Liver (tissue), 9 donors: ENCODE measurements around the gene APOA5. TPM values are rescaled to one million over a fixed set of nuclear protein-coding genes. Genes with fewer than 3 reads are reported as not detected.

Source experiments
- DNase-seq: peaks from one replicate; pipeline ENCODE4 v3.0.0-alpha.2; 2017; ENCODE audit warnings: low spot score
- H3K27ac ChIP-seq, 2 donors: one replicate each; pipeline ENCODE4 v1.7.0; 2013; ENCODE audit warnings: inconsistent platforms in 2 of 2, low read length in 2 of 2, control low read depth in 1 of 2, low read depth in 1 of 2, mild to moderate bottlenecking in 1 of 2
- H3K27me3 ChIP-seq, 4 donors: one replicate each; pipeline versions ENCODE4 v1.6.1 to v1.7.0; 2013; ENCODE audit warnings: low read length in 3 of 4, inconsistent platforms in 1 of 4, mild to moderate bottlenecking in 1 of 4, moderate library complexity in 1 of 4; ENCODE audit not compliant: control insufficient read depth in 4 of 4, insufficient read depth in 4 of 4
- H3K36me3 ChIP-seq, 4 donors: one replicate each; pipeline versions ENCODE4 v1.6.1 to v1.7.0; 2013; ENCODE audit warnings: low read length in 3 of 4, mild to moderate bottlenecking in 3 of 4, low read depth in 1 of 4, moderate library complexity in 1 of 4; ENCODE audit not compliant: control insufficient read depth in 4 of 4, insufficient read depth in 3 of 4
- H3K4me1 ChIP-seq, 4 donors: one replicate each; pipeline versions ENCODE4 v1.6.1 to v1.7.0; 2013; ENCODE audit warnings: low read length in 3 of 4, mild to moderate bottlenecking in 3 of 4, moderate library complexity in 1 of 4; ENCODE audit not compliant: control insufficient read depth in 4 of 4, insufficient read depth in 4 of 4
- H3K4me3 ChIP-seq, 3 donors: one replicate each; pipeline versions ENCODE4 v1.6.1 to v1.7.0; 2013; ENCODE audit warnings: low read length in 3 of 3, control low read depth in 1 of 3, low read depth in 1 of 3, mild to moderate bottlenecking in 1 of 3
- H3K9ac ChIP-seq, 2 donors: one replicate each; pipeline ENCODE4 v1.7.0; 2013; ENCODE audit warnings: low read length in 2 of 2, mild to moderate bottlenecking in 2 of 2, moderate library complexity in 2 of 2, control low read depth in 1 of 2, low read depth in 1 of 2
- H3K9me3 ChIP-seq, 4 donors: one replicate each; pipeline versions ENCODE4 v1.6.1 to v1.7.0; 2013; ENCODE audit warnings: low read length in 3 of 4; ENCODE audit not compliant: control insufficient read depth in 4 of 4
- FOXA1 ChIP-seq: IDR thresholded peaks from 2 replicates; pipeline ENCODE4 v1.6.1; 2016; ENCODE audit warnings: antibody characterized with exemption
- GABPA ChIP-seq, 2 donors: IDR thresholded peaks in 1 of 2; conservative IDR thresholded peaks in 1 of 2; 2 replicates each; pipeline ENCODE4 v1.6.1; 2016; ENCODE audit warnings: antibody characterized with exemption in 2 of 2, mild to moderate bottlenecking in 1 of 2, moderate library complexity in 1 of 2
- HNF4A ChIP-seq, 2 donors: conservative IDR thresholded peaks; 2 replicates each; pipeline ENCODE4 v1.6.1; 2016; ENCODE audit warnings: antibody characterized with exemption in 2 of 2, mild to moderate bottlenecking in 2 of 2
- HNF4G ChIP-seq: IDR thresholded peaks from 2 replicates; pipeline ENCODE4 v1.6.1; 2016; ENCODE audit warnings: antibody characterized with exemption
- JUND ChIP-seq, 2 donors: IDR thresholded peaks; 2 replicates each; pipeline ENCODE4 v1.6.1; 2016; ENCODE audit warnings: antibody characterized with exemption in 2 of 2
- RAD21 ChIP-seq, 2 donors: IDR thresholded peaks; 2 replicates each; pipeline ENCODE4 v1.6.1; 2016; ENCODE audit warnings: antibody characterized with exemption in 2 of 2, mild to moderate bottlenecking in 2 of 2
- RXRA ChIP-seq, 2 donors: IDR thresholded peaks; 2 replicates each; pipeline ENCODE4 v1.6.1; 2017 to 2018; ENCODE audit warnings: antibody characterized with exemption in 2 of 2, mild to moderate bottlenecking in 1 of 2
- YY1 ChIP-seq: IDR thresholded peaks from 2 replicates; pipeline ENCODE4 v1.6.1; 2016; ENCODE audit warnings: antibody characterized with exemption, mild to moderate bottlenecking
- ZBTB33 ChIP-seq: IDR thresholded peaks from 2 replicates; pipeline ENCODE4 v1.6.1; 2016; ENCODE audit warnings: antibody characterized with exemption
- WGBS: extraction: QIAGEN DNeasy Blood & Tissue Kit; methylation state at CpG from one replicate; pipeline ENCODE4 v1.1.7; 2013; 5-methylcytosine and 5-hydroxymethylcytosine counted together
- polyA plus RNA-seq, 2 donors: library from polyadenylated mRNA; stranded (reverse) in 1 of 2; unstranded in 1 of 2; fragments of 200-250 nt in 1 of 2; fragments of >200 nt in 1 of 2; fragmentation: Nextera tagmentation in 1 of 2; extraction: Ambion mirVana in 1 of 2; gene quantifications; one replicate each; pipeline versions ENCODE4 v1.2.1 to v1.2.3, GENCODE V29; 2013 to 2015
- total RNA-seq, 2 donors: library from RNA; depleted of rRNA; stranded (reverse); fragments of >200 nt; gene quantifications; one replicate each; pipeline ENCODE4 v1.2.3, GENCODE V29; 2014
- TF ChIP-seq, protein P1 (sequence below): IDR thresholded peaks from 2 replicates; pipeline ENCODE4 v1.6.1; 2016; ENCODE audit warnings: antibody characterized with exemption
- TF ChIP-seq, protein P2 (sequence below): IDR thresholded peaks from 2 replicates; pipeline ENCODE4 v1.6.1; 2016; ENCODE audit warnings: antibody characterized with exemption, mild to moderate bottlenecking
- TF ChIP-seq, protein P3 (sequence below): IDR thresholded peaks from 2 replicates; pipeline ENCODE4 v1.6.1; 2016; ENCODE audit warnings: antibody characterized with exemption
- donor health status: healthy.
- donor health status: healthy.
- donor health status: healthy.
- donor health status: healthy.
- donor health status: healthy.

The APOA5 gene
- total and polyA plus RNA-seq, 4 donors, result 7.3 to 1,045 (median 739) TPM

GRCh38 chr11:116790167-116791001, 1.3 kb downstream of the APOA5 start:
- Histone ChIP-seq H3K27ac (peak overlapping the region; percentile 39 to 84), H3K27me3 (no peaks in the 10 kb centered on the region), H3K4me1 (peaks cover 0 to 64% (median 54%) of the 10 kb centered on the region in 4 donors), H3K9me3 (no peaks in the 10 kb centered on the region), H3K9ac (peak overlapping the region; percentile 39 to 53), H3K36me3 (peaks cover 2 to 10% (median 5%) of the 10 kb centered on the region in 4 donors), H3K4me3 (peak overlapping the region; percentile 38 to 78 (median 42))
- DNase-seq, result no peak
- WGBS, result 47% methylated on average over 53 of the region's 53 CpGs
- TF ChIP-seq YY1, result no peak
- no peak for TF ChIP-seq HNF4G
- TF ChIP-seq RAD21 (IDR thresholded peaks at IDR 0.05), result no peak

- Histone ChIP-seq H3K9ac (no peak overlapping the region), H3K27ac (peak overlapping the region in 1 of 2 donors; percentile 79), H3K4me1 (peaks cover 0 to 64% (median 54%) of the 10 kb centered on the region in 4 donors), H3K9me3 (no peaks in the 10 kb centered on the region), H3K36me3 (peaks cover 9 to 24% (median 19%) of the 10 kb centered on the region in 4 donors), H3K27me3 (no peaks in the 10 kb centered on the region), H3K4me3 (peak overlapping the region; percentile 42 to 78 (median 68))
- 50% methylated on average over 4 of the region's 4 CpGs for WGBS
- TF ChIP-seq RAD21 (IDR thresholded peaks at IDR 0.05) (no peak), HNF4A (conservative IDR thresholded peaks at IDR 0.05) (no peak), ZBTB33 (no peak), FOXA1 (no peak), YY1 (no peak), HNF4G (no peak), JUND (IDR thresholded peaks at IDR 0.05) (no peak), GABPA (IDR thresholded peaks at IDR 0.05 in 1 of 2, conservative IDR thresholded peaks at IDR 0.05 in 1 of 2) (no peak), RXRA (IDR thresholded peaks at IDR 0.05) (no peak)
- TF ChIP-seq, protein P1, sequence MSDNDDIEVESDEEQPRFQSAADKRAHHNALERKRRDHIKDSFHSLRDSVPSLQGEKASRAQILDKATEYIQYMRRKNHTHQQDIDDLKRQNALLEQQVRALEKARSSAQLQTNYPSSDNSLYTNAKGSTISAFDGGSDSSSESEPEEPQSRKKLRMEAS, result no peak
- TF ChIP-seq, protein P2, sequence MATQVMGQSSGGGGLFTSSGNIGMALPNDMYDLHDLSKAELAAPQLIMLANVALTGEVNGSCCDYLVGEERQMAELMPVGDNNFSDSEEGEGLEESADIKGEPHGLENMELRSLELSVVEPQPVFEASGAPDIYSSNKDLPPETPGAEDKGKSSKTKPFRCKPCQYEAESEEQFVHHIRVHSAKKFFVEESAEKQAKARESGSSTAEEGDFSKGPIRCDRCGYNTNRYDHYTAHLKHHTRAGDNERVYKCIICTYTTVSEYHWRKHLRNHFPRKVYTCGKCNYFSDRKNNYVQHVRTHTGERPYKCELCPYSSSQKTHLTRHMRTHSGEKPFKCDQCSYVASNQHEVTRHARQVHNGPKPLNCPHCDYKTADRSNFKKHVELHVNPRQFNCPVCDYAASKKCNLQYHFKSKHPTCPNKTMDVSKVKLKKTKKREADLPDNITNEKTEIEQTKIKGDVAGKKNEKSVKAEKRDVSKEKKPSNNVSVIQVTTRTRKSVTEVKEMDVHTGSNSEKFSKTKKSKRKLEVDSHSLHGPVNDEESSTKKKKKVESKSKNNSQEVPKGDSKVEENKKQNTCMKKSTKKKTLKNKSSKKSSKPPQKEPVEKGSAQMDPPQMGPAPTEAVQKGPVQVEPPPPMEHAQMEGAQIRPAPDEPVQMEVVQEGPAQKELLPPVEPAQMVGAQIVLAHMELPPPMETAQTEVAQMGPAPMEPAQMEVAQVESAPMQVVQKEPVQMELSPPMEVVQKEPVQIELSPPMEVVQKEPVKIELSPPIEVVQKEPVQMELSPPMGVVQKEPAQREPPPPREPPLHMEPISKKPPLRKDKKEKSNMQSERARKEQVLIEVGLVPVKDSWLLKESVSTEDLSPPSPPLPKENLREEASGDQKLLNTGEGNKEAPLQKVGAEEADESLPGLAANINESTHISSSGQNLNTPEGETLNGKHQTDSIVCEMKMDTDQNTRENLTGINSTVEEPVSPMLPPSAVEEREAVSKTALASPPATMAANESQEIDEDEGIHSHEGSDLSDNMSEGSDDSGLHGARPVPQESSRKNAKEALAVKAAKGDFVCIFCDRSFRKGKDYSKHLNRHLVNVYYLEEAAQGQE, result no peak
- TF ChIP-seq, protein P3, sequence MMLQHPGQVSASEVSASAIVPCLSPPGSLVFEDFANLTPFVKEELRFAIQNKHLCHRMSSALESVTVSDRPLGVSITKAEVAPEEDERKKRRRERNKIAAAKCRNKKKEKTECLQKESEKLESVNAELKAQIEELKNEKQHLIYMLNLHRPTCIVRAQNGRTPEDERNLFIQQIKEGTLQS, result no peak
- no peak for DNase-seq
Observed at GRCh38 chr11:116788975-116789374, 2.7 kb downstream of the APOA5 start.
